K562 (cell line): ENCODE results near the gene DOLK. TPM values are rescaled to one million over a fixed set of nuclear protein-coding genes. Genes with fewer than 3 reads are reported as not detected.

Source experiments
- CBFB ChIP-seq: sonication (generic); formaldehyde crosslinking; IDR thresholded peaks from 2 replicates; pipeline ENCODE4 v1.4.0; 2020; ENCODE audit warnings: mild to moderate bottlenecking, missing genetic modification reagents
- CCAR2 ChIP-seq: fragments of 200-400 bp; formaldehyde crosslinking; IDR thresholded peaks from 2 replicates; pipeline ENCODE4 v1.6.1; 2017; ENCODE audit warnings: mild to moderate bottlenecking, low read depth, low read length
- MGA ChIP-seq: fragments of 450-650 bp; IDR thresholded peaks from 2 replicates; pipeline ENCODE4 v1.6.1; 2016; ENCODE audit warnings: mild to moderate bottlenecking, moderate library complexity
- NR0B1 ChIP-seq: fragments of 450-650 bp; IDR thresholded peaks from one replicate; pipeline ENCODE4 v1.6.1; 2018; ENCODE audit warnings: mild to moderate bottlenecking, moderate library complexity; ENCODE audit not compliant: partially characterized antibody
- RBM17 ChIP-seq: fragments of 200-400 bp; formaldehyde crosslinking; IDR thresholded peaks from 2 replicates; pipeline ENCODE4 v1.6.1; 2017; ENCODE audit warnings: low read depth, mild to moderate bottlenecking, low read length, borderline replicate concordance
- polyA plus RNA-seq, 8 experiments: library from polyadenylated mRNA; depleted of rRNA in 4 of 8; stranded (reverse) in 5 of 8; unstranded in 3 of 8; fragments of >200 nt; fragmentation: Nextera tagmentation in 2 of 8; fragmentation: Illumina TruSeq in 1 of 8; extraction: Ambion mirVana in 2 of 8; extraction: Trizol in 1 of 8; gene quantifications; 2 replicates each; pipeline versions ENCODE4 v1.2.1 to v1.2.3, GENCODE V29; 2011 to 2014; ENCODE audit warnings: inconsistent platforms in 1 of 8, missing spikeins in 1 of 8
- total RNA-seq, 7 experiments: library from RNA; depleted of rRNA in 6 of 7; stranded (reverse); fragments of >200 nt in 6 of 7; fragmentation: Illumina TruSeq in 2 of 7; extraction: Trizol in 2 of 7; gene quantifications; 2 replicates each; pipeline versions ENCODE4 v1.2.1 to v1.2.3, GENCODE V29; 2011 to 2021; ENCODE audit warnings: low replicate concordance in 1 of 7
- TF ChIP-seq, protein P1 (sequence below), 2 experiments: IDR thresholded peaks; 2 replicates each; pipeline ENCODE4 v1.6.1; 2011; ENCODE audit warnings: borderline replicate concordance in 1 of 2, control low read depth in 1 of 2, low read depth in 1 of 2, low read length in 1 of 2, mild to moderate bottlenecking in 1 of 2, mixed read lengths in 1 of 2, moderate library complexity in 1 of 2; ENCODE audit not compliant: insufficient read depth in 1 of 2, insufficient read length in 1 of 2, poor library complexity in 1 of 2, severe bottlenecking in 1 of 2; ENCODE audit errors: extremely low read depth in 1 of 2
- TF ChIP-seq, protein P2 (sequence below): fragments of 250-450 bp; sonication (Bioruptor Pico); IDR thresholded peaks from 2 replicates; pipeline ENCODE4 v1.5.0; 2021; ENCODE audit warnings: mild to moderate bottlenecking, moderate library complexity

Gene DOLK
- total and polyA plus RNA-seq, 9 of the 15 experiments (the other 6 are each of a cell fraction or from before 2014, with no cell fraction given) = 2.6 to 14.2 (median 11.7) TPM

GRCh38 chr9:128947527-128948301, at the start of gene DOLK, which contains the start of gene NUP188 (continued):
- TF ChIP-seq CBFB (CRISPR knock-in tag) (peak; percentile 75; the same call in 1 of the 2 replicates), RBM17 (no peak), CCAR2 (no peak), NR0B1 (no peak), MGA (no peak)
- TF ChIP-seq, protein P1, sequence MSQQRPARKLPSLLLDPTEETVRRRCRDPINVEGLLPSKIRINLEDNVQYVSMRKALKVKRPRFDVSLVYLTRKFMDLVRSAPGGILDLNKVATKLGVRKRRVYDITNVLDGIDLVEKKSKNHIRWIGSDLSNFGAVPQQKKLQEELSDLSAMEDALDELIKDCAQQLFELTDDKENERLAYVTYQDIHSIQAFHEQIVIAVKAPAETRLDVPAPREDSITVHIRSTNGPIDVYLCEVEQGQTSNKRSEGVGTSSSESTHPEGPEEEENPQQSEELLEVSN (IDR thresholded peaks at IDR 0.05; ENCODE audit: borderline replicate concordance in 1 of 2, extremely low read depth in 1 of 2, insufficient read depth in 1 of 2, insufficient read length in 1 of 2, low read depth in 1 of 2, low read length in 1 of 2, poor library complexity in 1 of 2, severe bottlenecking in 1 of 2) = peak; percentile 30 to 77
- TF ChIP-seq, protein P2, sequence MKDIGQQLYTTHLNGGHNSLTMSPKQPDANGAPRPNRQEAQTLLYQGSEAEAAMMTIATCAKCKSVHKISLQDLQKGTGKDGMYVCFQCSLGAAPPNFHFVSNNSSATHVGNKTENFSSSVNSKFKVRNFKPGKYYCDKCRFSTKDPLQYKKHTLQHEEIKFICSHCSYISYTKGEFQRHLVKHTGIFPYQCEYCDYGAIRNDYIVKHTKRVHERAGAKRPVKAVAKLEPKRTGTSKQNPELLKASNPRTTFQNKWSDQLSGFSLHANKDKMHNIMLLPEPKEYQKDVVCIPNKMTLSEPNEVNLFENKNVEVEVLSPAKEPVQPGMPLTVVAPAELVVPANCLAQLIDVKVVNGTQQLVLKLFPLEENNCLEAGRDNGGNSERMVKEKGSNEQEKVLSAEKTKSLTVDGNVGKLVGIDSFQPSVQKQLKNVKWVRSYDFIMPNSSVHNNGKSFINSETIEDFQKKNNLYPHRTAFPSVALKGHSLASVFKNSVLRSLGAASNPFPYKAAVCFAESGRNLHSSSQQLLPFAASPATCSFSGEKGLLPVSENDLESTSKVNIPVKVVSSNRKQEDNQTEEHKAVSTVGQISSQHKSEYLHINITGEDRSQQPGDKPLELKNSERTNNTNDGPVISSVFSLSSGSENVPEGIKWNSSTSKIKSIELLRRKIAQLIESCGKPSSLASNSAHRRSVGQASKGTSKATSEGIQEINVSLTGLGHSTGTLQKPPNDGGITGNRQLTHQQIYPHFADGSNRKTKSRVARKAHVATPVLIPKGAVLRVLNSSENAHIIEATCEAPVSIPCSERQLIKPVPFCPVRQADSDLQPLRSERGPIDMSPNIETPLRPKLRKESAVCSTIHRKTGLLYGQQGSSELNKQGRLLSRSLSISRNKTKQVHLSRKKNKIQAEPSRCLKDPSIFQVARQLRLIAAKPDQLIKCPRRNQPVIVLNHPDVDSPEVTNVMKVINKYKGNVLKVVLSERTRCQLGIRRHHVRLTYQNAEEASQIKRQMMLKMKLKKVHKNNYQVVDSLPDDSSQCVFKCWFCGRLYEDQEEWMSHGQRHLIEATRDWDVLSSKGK (CRISPR knock-in tag) = no peak
